Gastroesophageal sphincter (tissue), 4 donors: ENCODE results near the gene SLC2A14. TPM values are rescaled to one million over a fixed set of nuclear protein-coding genes. Genes with fewer than 3 reads are reported as not detected.
"Not testable (repeated sequence)": the region's sequence is repeated elsewhere in the genome, so short reads cannot be mapped to it uniquely, and the experiment has no call there.

Experiments used
- ATAC-seq: fragments of 150-250 bp; one replicate; pipeline ENCODE4 v1.9.1; 2016; ENCODE audit warnings: mild to moderate bottlenecking, moderate library complexity
- H3K27ac ChIP-seq, 4 donors: fragments of 200-600 bp; sonication (generic) in 3 of 4; 1 replicate in 3 of 4; 2 replicates in 1 of 4; pipeline ENCODE4 v1.5.1; 2016 to 2019
- H3K27me3 ChIP-seq: fragments of 200-600 bp; sonication (generic); one replicate; pipeline ENCODE4 v1.5.1; 2019
- H3K36me3 ChIP-seq, 2 donors: fragments of 200-600 bp; sonication (generic); one replicate each; pipeline ENCODE4 v1.5.1; 2019; ENCODE audit warnings: control low read depth in 1 of 2
- H3K4me1 ChIP-seq, 3 donors: fragments of 200-600 bp; sonication (generic); 1 replicate in 2 of 3; 2 replicates in 1 of 3; pipeline ENCODE4 v1.5.1; 2016 to 2019; ENCODE audit warnings: control low read depth in 2 of 3
- H3K4me3 ChIP-seq, 2 donors: fragments of 200-600 bp; sonication (generic); one replicate each; pipeline ENCODE4 v1.5.1; 2019; ENCODE audit warnings: mild to moderate bottlenecking in 1 of 2, moderate library complexity in 1 of 2
- H3K9me3 ChIP-seq, 3 donors: fragments of 200-600 bp; sonication (generic); one replicate each; pipeline ENCODE4 v1.5.1; 2017 to 2019; ENCODE audit warnings: control low read depth in 2 of 3
- CTCF ChIP-seq, 4 experiments: fragments of 200-600 bp in 2 of 4; fragments of 450-650 bp in 2 of 4; sonication (generic) in 1 of 4; IDR thresholded peaks; one replicate each; pipeline ENCODE4 v1.5.1; 2017 to 2019; ENCODE audit warnings: antibody characterized with exemption in 4 of 4, mild to moderate bottlenecking in 2 of 4, moderate library complexity in 2 of 4
- EP300 ChIP-seq: sonication (generic); formaldehyde crosslinking; IDR thresholded peaks from one replicate; pipeline ENCODE4 v1.6.1; 2017; ENCODE audit warnings: antibody characterized with exemption, mild to moderate bottlenecking
- POLR2A ChIP-seq, 2 donors: fragments of 450-650 bp; IDR thresholded peaks; one replicate each; pipeline ENCODE4 v1.6.1; 2017; ENCODE audit warnings: antibody characterized with exemption in 2 of 2, mild to moderate bottlenecking in 2 of 2, moderate library complexity in 1 of 2
- POLR2AphosphoS5 ChIP-seq: sonication (generic); formaldehyde crosslinking; IDR thresholded peaks from one replicate; pipeline ENCODE4 v1.6.1; 2017; ENCODE audit warnings: antibody characterized with exemption
- WGBS, 2 donors: methylation state at CpG; one replicate each; pipeline ENCODE4 v1.1.5; 2018; ENCODE audit warnings: low coverage in 1 of 2; 5-methylcytosine and 5-hydroxymethylcytosine counted together
- total RNA-seq, 4 donors: library from RNA; depleted of rRNA; stranded (reverse); fragments of >200 nt; gene quantifications; one replicate each; pipeline ENCODE4 v1.1.0, GENCODE V29; 2016

The SLC2A14 gene
- total RNA-seq, 4 donors from 2014 or later, result 1.2 to 2.6 TPM; not detected in 2

GRCh38 chr12:7864601-7865150, 8.0 kb downstream of the SLC2A14 start:
- Histone ChIP-seq H3K9me3 (no peaks in the 10 kb centered on the region), H3K36me3 (no peaks in the 10 kb centered on the region), H3K27me3 (no peaks in the 10 kb centered on the region), H3K4me1 (peaks cover 0 to 12% (median 0%) of the 10 kb centered on the region in 3 donors), H3K27ac (no peak overlapping the region), H3K4me3 (no peak overlapping the region)
- no peak for ATAC-seq
- no peak for TF ChIP-seq CTCF (IDR thresholded peaks at IDR 0.05)
- TF ChIP-seq POLR2AphosphoS5, result no peak
- TF ChIP-seq EP300, result no peak
- TF ChIP-seq POLR2A (IDR thresholded peaks at IDR 0.05), result no peak
- 75 to 91% methylated on average over 6 to 12 of the region's 12 CpGs for WGBS, 2 donors

- not testable (repeated sequence) for H3K4me3 ChIP-seq, H3K27ac ChIP-seq, H3K9me3 ChIP-seq, H3K36me3 ChIP-seq, ATAC-seq, H3K27me3 ChIP-seq
- peaks cover 0 to 12% (median 0%) of the 10 kb centered on the region in 3 donors for H3K4me1 ChIP-seq
- 85 to 98% methylated on average over 8 to 18 of the region's 20 CpGs for WGBS, 2 donors
Measured at GRCh38 chr12:7862814-7863348, 9.8 kb downstream of the SLC2A14 start.

GRCh38 chr12:7862301-7862700, 10.4 kb downstream of the SLC2A14 start:
- not testable (repeated sequence) for H3K36me3 ChIP-seq, H3K27ac ChIP-seq, H3K4me3 ChIP-seq, H3K27me3 ChIP-seq, ATAC-seq, H3K9me3 ChIP-seq
- WGBS, 2 donors, result 100% methylated on average over 1 to 2 of the region's 24 CpGs
- H3K4me1 ChIP-seq, result peaks cover 0 to 12% (median 0%) of the 10 kb centered on the region in 3 donors

- no peak overlapping the region for H3K4me3 ChIP-seq
- peaks cover 0 to 12% (median 0%) of the 10 kb centered on the region in 3 donors for H3K4me1 ChIP-seq
- no peaks in the 10 kb centered on the region for H3K9me3 ChIP-seq
- H3K27ac ChIP-seq, result peak overlapping the region in 2 of 4 donors; percentile 68 to 81
- H3K27me3 ChIP-seq, result no peaks in the 10 kb centered on the region
- WGBS, 2 donors, result 13 to 16% methylated on average over 2 of the region's 2 CpGs
- no peak for ATAC-seq
- no peak for TF ChIP-seq POLR2AphosphoS5
- H3K36me3 ChIP-seq, result no peaks in the 10 kb centered on the region
Measured at GRCh38 chr12:7859552-7859951, 13.2 kb downstream of the SLC2A14 start.

GRCh38 chr12:7857971-7858370, 14.7 kb downstream of the SLC2A14 start:
- no peaks in the 10 kb centered on the region for H3K36me3 ChIP-seq
- no peaks in the 10 kb centered on the region for H3K9me3 ChIP-seq
- ATAC-seq, result no peak
- TF ChIP-seq POLR2A (IDR thresholded peaks at IDR 0.05), result no peak
- no peak for TF ChIP-seq EP300
- TF ChIP-seq POLR2AphosphoS5, result no peak
- TF ChIP-seq CTCF (IDR thresholded peaks at IDR 0.05), result no peak
- no peaks in the 10 kb centered on the region for H3K27me3 ChIP-seq
- H3K27ac ChIP-seq, result no peak overlapping the region
- H3K4me3 ChIP-seq, result no peak overlapping the region
- WGBS, 2 donors, result 74 to 83% methylated on average over 3 of the region's 3 CpGs
- H3K4me1 ChIP-seq, result peaks cover 0 to 12% (median 0%) of the 10 kb centered on the region in 3 donors

GRCh38 chr12:7856516-7856915, 16.2 kb downstream of the SLC2A14 start:
- Histone ChIP-seq H3K4me1 (peaks cover 0 to 12% (median 0%) of the 10 kb centered on the region in 3 donors), H3K27me3 (peaks cover 6% of the 10 kb centered on the region), H3K9me3 (no peaks in the 10 kb centered on the region), H3K27ac (no peak overlapping the region), H3K4me3 (no peak overlapping the region), H3K36me3 (no peaks in the 10 kb centered on the region)
- TF ChIP-seq CTCF (IDR thresholded peaks at IDR 0.05), result no peak
- no peak for TF ChIP-seq POLR2AphosphoS5
- TF ChIP-seq POLR2A (IDR thresholded peaks at IDR 0.05), result no peak
- TF ChIP-seq EP300, result no peak
- WGBS, 2 donors, result 84% methylated on average over 6 of the region's 6 CpGs; no CpG with 5 or more reads in 1 of the 2 donors
- ATAC-seq, result no peak
